ENCODE results near the gene SNX15.

Gene SNX15

GRCh38 chr11:65083134-65083833 lies 56.0 kb downstream of the SNX15 start:
- Histone ChIP-seq H3K4me3 (replicated peaks; ENCODE audit: insufficient read depth, low read length) (peak overlapping the region; percentile 90), H3K27me3 (ENCODE audit: insufficient read depth, poor library complexity, severe bottlenecking) (no peaks in the 10 kb centered on the region), H3K27ac (replicated peaks) (peak overlapping the region; percentile 97)
- no peak for DNase-seq (ENCODE audit: low read depth in 1 of 2, low spot score in 1 of 2)
- TF ChIP-seq SPI1 (IDR thresholded peaks at IDR 0.05; ENCODE audit: borderline replicate concordance, low read depth), result no peak
- TF ChIP-seq, protein P1, sequence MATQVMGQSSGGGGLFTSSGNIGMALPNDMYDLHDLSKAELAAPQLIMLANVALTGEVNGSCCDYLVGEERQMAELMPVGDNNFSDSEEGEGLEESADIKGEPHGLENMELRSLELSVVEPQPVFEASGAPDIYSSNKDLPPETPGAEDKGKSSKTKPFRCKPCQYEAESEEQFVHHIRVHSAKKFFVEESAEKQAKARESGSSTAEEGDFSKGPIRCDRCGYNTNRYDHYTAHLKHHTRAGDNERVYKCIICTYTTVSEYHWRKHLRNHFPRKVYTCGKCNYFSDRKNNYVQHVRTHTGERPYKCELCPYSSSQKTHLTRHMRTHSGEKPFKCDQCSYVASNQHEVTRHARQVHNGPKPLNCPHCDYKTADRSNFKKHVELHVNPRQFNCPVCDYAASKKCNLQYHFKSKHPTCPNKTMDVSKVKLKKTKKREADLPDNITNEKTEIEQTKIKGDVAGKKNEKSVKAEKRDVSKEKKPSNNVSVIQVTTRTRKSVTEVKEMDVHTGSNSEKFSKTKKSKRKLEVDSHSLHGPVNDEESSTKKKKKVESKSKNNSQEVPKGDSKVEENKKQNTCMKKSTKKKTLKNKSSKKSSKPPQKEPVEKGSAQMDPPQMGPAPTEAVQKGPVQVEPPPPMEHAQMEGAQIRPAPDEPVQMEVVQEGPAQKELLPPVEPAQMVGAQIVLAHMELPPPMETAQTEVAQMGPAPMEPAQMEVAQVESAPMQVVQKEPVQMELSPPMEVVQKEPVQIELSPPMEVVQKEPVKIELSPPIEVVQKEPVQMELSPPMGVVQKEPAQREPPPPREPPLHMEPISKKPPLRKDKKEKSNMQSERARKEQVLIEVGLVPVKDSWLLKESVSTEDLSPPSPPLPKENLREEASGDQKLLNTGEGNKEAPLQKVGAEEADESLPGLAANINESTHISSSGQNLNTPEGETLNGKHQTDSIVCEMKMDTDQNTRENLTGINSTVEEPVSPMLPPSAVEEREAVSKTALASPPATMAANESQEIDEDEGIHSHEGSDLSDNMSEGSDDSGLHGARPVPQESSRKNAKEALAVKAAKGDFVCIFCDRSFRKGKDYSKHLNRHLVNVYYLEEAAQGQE (IDR thresholded peaks at IDR 0.05; ENCODE audit: insufficient replicate concordance, low read depth), result peak; percentile 36

DNA sequence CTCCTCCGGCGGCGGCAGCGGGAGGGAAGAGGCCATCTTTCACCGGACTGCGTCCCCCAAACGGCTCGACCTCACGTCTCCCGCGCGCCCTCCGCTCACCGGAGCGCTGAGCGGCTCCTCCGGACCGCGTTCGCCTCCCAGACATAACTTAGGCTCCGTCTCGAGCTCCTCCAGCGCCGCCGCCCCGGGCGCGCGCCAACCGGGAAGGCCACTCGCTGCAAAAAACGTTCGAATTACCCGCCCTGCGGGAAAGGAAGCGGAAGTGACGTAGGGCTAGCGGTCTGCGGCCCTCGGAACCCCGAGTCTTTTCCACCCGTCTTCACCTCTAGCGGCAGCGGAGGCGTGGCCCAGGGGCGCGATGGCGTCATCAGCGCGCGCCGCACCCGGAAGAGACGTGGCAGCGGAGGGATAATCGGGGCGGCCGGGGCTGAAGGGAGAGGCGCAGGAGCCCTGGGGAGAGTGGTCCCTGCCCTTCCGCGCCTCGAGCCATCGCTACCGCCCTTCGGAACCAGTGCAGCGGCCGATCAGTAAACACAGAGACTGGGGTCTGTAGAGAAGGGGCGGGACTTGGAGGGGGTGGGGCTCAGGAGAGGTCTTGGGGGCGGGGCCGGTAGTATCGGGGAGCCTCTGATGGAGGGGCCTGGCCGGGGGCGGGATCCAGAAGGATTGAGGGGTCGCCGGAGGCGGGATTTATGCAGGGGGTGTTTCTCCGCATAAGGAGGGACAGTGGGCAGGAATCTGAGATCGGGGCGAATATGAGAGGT lies 56.8 kb downstream of the SNX15 start, which contains the start of the genes CDCA5 and ZFPL1:
Gene CDCA5 (minus strand): TSS at position 207 of the 764 bp plus-strand sequence. CDS start 62 bp downstream, at position 145.
Gene ZFPL1 (plus strand): TSS at position 389 of the 764 bp plus-strand sequence. CDS start 477 bp downstream, outside the sequence.
- TF ChIP-seq CTCF (IDR thresholded peaks at IDR 0.05; ENCODE audit: insufficient read depth, low read length) (no peak), SPI1 (IDR thresholded peaks at IDR 0.05; ENCODE audit: borderline replicate concordance, low read depth) (peak; percentile 66; the same call in 1 of the 2 replicates), GABPA (IDR thresholded peaks at IDR 0.05; ENCODE audit: low read depth) (peak; percentile 93), POLR2AphosphoS5 (IDR thresholded peaks at IDR 0.05; ENCODE audit: low read depth) (peak; percentile 89)
- TF ChIP-seq, protein P1 (IDR thresholded peaks at IDR 0.05; ENCODE audit: insufficient replicate concordance, low read depth), result no peak
- DNase-seq (ENCODE audit: low read depth in 1 of 2, low spot score in 1 of 2), result peak; percentile 95
- H3K27ac ChIP-seq (replicated peaks), result peak within 1 kb of the TSS; percentile 97
- H3K27me3 ChIP-seq (ENCODE audit: insufficient read depth, poor library complexity, severe bottlenecking), result no peaks in the 10 kb centered on the region
- H3K4me3 ChIP-seq (replicated peaks; ENCODE audit: insufficient read depth, low read length), result peak within 1 kb of the TSS; percentile 90

DNA sequence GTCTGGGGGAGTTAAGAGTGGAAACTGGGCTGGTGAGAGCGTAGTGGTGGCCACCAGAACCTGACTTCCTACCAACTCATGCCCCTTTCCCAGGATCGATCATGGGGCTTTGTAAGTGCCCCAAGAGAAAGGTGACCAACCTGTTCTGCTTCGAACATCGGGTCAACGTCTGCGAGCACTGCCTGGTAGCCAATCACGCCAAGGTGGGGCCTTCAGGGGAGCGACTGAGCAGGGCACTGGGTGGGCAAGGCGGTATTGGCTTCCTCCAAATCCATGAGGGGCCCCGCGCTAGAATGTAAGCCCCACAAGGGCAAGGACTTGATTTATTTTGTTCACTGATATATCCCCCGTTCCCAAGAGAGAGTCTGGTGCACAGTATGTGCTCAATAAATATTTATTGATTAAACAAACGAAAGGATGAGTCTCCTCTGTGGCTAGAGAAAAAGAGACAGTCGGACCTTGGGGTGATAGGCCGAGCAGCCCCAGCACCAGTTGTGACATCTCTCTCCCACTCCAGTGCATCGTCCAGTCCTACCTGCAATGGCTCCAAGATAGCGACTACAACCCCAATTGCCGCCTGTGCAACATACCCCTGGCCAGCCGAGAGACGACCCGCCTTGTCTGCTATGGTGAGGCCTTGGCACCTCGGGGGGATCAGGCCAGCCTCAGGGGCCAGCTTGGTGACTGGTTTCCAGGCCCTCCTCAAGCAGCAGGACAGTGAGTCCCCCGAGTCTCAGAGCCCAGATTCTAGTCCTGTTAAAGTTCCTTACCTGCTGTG lies 57.5 kb downstream of the SNX15 start:
- DNase-seq (ENCODE audit: low read depth in 1 of 2, low spot score in 1 of 2), result no peak
- TF ChIP-seq, protein P1 (IDR thresholded peaks at IDR 0.05; ENCODE audit: insufficient replicate concordance, low read depth), result no peak
- TF ChIP-seq GABPA (IDR thresholded peaks at IDR 0.05; ENCODE audit: low read depth), result no peak
- TF ChIP-seq POLR2AphosphoS5 (IDR thresholded peaks at IDR 0.05; ENCODE audit: low read depth), result no peak
- no peak for TF ChIP-seq CTCF (IDR thresholded peaks at IDR 0.05; ENCODE audit: insufficient read depth, low read length)
- no peak for TF ChIP-seq SPI1 (IDR thresholded peaks at IDR 0.05; ENCODE audit: borderline replicate concordance, low read depth)
- H3K27me3 ChIP-seq (ENCODE audit: insufficient read depth, poor library complexity, severe bottlenecking), result no peaks in the 10 kb centered on the region
- H3K27ac ChIP-seq (replicated peaks), result peak overlapping the region; percentile 97
- peak overlapping the region; percentile 90 for H3K4me3 ChIP-seq (replicated peaks; ENCODE audit: insufficient read depth, low read length)

All from HL-60 (cell line).